ENCODE measurements around the gene OAF.

GRCh38 chr11:120279502-120279901 is 68.7 kb downstream of the OAF start:
- TF ChIP-seq ZNF79 (CRISPR knock-in tag; IDR thresholded peaks at IDR 0.05; ENCODE audit: low read depth) (no peak), MED1 (CRISPR knock-in tag; IDR thresholded peaks at IDR 0.05; ENCODE audit: borderline replicate concordance) (no peak), TRIM28 (IDR thresholded peaks at IDR 0.05) (no peak), ZBTB33 (CRISPR knock-in tag; IDR thresholded peaks at IDR 0.05) (no peak), PTBP1 (IDR thresholded peaks at IDR 0.05; ENCODE audit: low read depth, low read length) (no peak), SMARCA5 (IDR thresholded peaks at IDR 0.05) (no peak)
- TF ChIP-seq, protein P1, sequence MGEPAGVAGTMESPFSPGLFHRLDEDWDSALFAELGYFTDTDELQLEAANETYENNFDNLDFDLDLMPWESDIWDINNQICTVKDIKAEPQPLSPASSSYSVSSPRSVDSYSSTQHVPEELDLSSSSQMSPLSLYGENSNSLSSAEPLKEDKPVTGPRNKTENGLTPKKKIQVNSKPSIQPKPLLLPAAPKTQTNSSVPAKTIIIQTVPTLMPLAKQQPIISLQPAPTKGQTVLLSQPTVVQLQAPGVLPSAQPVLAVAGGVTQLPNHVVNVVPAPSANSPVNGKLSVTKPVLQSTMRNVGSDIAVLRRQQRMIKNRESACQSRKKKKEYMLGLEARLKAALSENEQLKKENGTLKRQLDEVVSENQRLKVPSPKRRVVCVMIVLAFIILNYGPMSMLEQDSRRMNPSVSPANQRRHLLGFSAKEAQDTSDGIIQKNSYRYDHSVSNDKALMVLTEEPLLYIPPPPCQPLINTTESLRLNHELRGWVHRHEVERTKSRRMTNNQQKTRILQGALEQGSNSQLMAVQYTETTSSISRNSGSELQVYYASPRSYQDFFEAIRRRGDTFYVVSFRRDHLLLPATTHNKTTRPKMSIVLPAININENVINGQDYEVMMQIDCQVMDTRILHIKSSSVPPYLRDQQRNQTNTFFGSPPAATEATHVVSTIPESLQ (CRISPR knock-in tag; IDR thresholded peaks at IDR 0.05): no peak

Measured in K562 (cell line).